MCF 10A (cell line): ENCODE data around the gene CD79A. TPM values are rescaled to one million over a fixed set of nuclear protein-coding genes. Genes with fewer than 3 reads are reported as not detected.

ENCODE experiments used
- BruUV-seq: library from RNA; stranded (reverse); fragments of 400-500 nt; replicated peaks from 2 replicates; lab custom pipeline; 2021; lab: Mats Ljungman, UMichigan
- CTCF ChIA-PET: fragments of 300-600 bp; sonication (Branson Sonifier 250); formaldehyde crosslinking; extraction: SDS; loops from one replicate; lab custom pipeline; 2021; ENCODE audit warnings: antibody characterized with exemption, inconsistent platforms; lab: Yijun Ruan, JAX
- POLR2A ChIA-PET: fragments of 300-600, 350-650 bp; sonication (Branson Sonifier 250); formaldehyde crosslinking; extraction: SDS; loops from one replicate; lab custom pipeline; 2020; ENCODE audit warnings: antibody characterized with exemption, inconsistent platforms; lab: Yijun Ruan, JAX
- DNase-seq: peaks from one replicate; pipeline ENCODE4 v3.0.0-alpha.2; 2018; ENCODE audit not compliant: unreplicated experiment
- H3K27ac Mint-ChIP-seq: one replicate; pipeline ENCODE4 v1.8.0; 2022; ENCODE audit warnings: mild to moderate bottlenecking, low read depth, mixed read lengths; ENCODE audit not compliant: unreplicated experiment
- H3K27me3 Mint-ChIP-seq: one replicate; pipeline ENCODE4 v1.8.0; 2022; ENCODE audit warnings: mixed read lengths; ENCODE audit not compliant: insufficient read depth, unreplicated experiment
- H3K36me3 Mint-ChIP-seq: one replicate; pipeline ENCODE4 v1.8.0; 2022; ENCODE audit warnings: mild to moderate bottlenecking, moderate library complexity, mixed read lengths; ENCODE audit not compliant: insufficient read depth, unreplicated experiment
- H3K4me1 Mint-ChIP-seq: one replicate; pipeline ENCODE4 v1.8.0; 2022; ENCODE audit warnings: mixed read lengths; ENCODE audit not compliant: insufficient read depth, unreplicated experiment
- H3K4me3 Mint-ChIP-seq: one replicate; pipeline ENCODE4 v1.8.0; 2022; ENCODE audit warnings: mild to moderate bottlenecking, moderate library complexity, mixed read lengths; ENCODE audit not compliant: unreplicated experiment
- H3K9me3 Mint-ChIP-seq: one replicate; pipeline ENCODE4 v1.8.0; 2022; ENCODE audit warnings: mixed read lengths; ENCODE audit not compliant: unreplicated experiment
- CTCF ChIP-seq: fragments of 200-600 bp; IDR thresholded peaks from one replicate; pipeline ENCODE4 v1.8.0; 2022; ENCODE audit warnings: antibody characterized with exemption, mild to moderate bottlenecking; ENCODE audit not compliant: unreplicated experiment
- intact Hi-C: fragments of 100-400 bp; cut with micrococcal nuclease; formaldehyde crosslinking; loops from 2 replicates; pipeline ENCODE4 v1.14.1; 2022
- total RNA-seq: library from RNA; stranded (reverse); gene quantifications from 2 replicates; pipeline ENCODE4 v1.2.3, GENCODE V29; 2022

The CD79A gene
- total RNA-seq, 1 experiment from 2014 or later: not detected

- peak; percentile 55 for TF ChIP-seq CTCF
- BruUV-seq: no TSS peak
- Mint-ChIP-seq H3K27me3 (peaks cover 7% of the 10 kb centered on the region), H3K36me3 (peaks cover 48% of the 10 kb centered on the region), H3K9me3 (no peaks in the 10 kb centered on the region), H3K4me1 (peaks cover 20% of the 10 kb centered on the region), H3K4me3 (peak within 1 kb of the TSS; percentile 82), H3K27ac (peak within 1 kb of the TSS; percentile 97)
- ChIA-PET POLR2A (interaction anchor here (0.6 to 7.7 kb wide), 26 partner anchors 8 to 1394 kb away, joined by 3 to 134 read pairs (median 3); partner anchors contain the start of genes ARHGEF1, CD79A, COQ8B and HNRNPUL1), CTCF (interaction anchor here (0.5 to 6.2 kb wide), 11 partner anchors 10 to 1528 kb away, joined by 3 to 32 read pairs (median 3); no protein-coding TSS in a partner anchor)
- peak; percentile 100 for DNase-seq
- intact Hi-C loops: no loop called here
Observed at GRCh38 chr19:41859618-41860418, 17.3 kb upstream of the CD79A start, which contains the start of gene RPS19. RPS19 (plus strand) TSS chr19:41860255; CDS start chr19:41860775, 520 bp downstream.

- H3K4me3 Mint-ChIP-seq: peak overlapping the region; percentile 82
- intact Hi-C loops: no loop called here
- POLR2A ChIA-PET: interaction anchor here (0.6 to 7.7 kb wide), 19 partner anchors 8 to 1186 kb away, joined by 3 to 134 read pairs (median 4); partner anchors contain the start of genes ARHGEF1, CD79A, COQ8B and HNRNPUL1
- TF ChIP-seq CTCF: no peak
- no TSS peak for BruUV-seq
- no peaks in the 10 kb centered on the region for H3K9me3 Mint-ChIP-seq
- peak overlapping the region; percentile 97 for H3K27ac Mint-ChIP-seq
- DNase-seq: no peak
- peaks cover 56% of the 10 kb centered on the region for H3K36me3 Mint-ChIP-seq
- H3K4me1 Mint-ChIP-seq: peaks cover 20% of the 10 kb centered on the region
- H3K27me3 Mint-ChIP-seq: no peaks in the 10 kb centered on the region
- CTCF ChIA-PET: interaction anchor here (0.6 to 6.2 kb wide), 7 partner anchors 12 to 212 kb away, joined by 3 to 32 read pairs (median 3); no protein-coding TSS in a partner anchor
Observed at GRCh38 chr19:41860419-41861115, 16.5 kb upstream of the CD79A start.

- Mint-ChIP-seq H3K9me3 (no peaks in the 10 kb centered on the region), H3K4me3 (peak overlapping the region; percentile 82), H3K27ac (peak overlapping the region; percentile 97), H3K27me3 (no peaks in the 10 kb centered on the region), H3K36me3 (peaks cover 63% of the 10 kb centered on the region), H3K4me1 (peaks cover 20% of the 10 kb centered on the region)
- DNase-seq: no peak
- TF ChIP-seq CTCF: no peak
- CTCF ChIA-PET: interaction anchor here (0.6 to 6.2 kb wide), 5 partner anchors 11 to 506 kb away, joined by 3 to 32 read pairs (median 5); no protein-coding TSS in a partner anchor
- TSS peak; percentile 39 for BruUV-seq
- intact Hi-C loops: no loop called here
- POLR2A ChIA-PET: interaction anchor here (0.6 to 7.7 kb wide), 6 partner anchors 12 to 643 kb away, joined by 3 to 134 read pairs (median 22); partner anchors contain the start of genes ARHGEF1, CD79A and RABAC1
Observed at GRCh38 chr19:41861116-41861768, 15.8 kb upstream of the CD79A start.
